SK-N-SH treated with all-trans-retinoic acid at 6 μM for 48 hours (cell line): ENCODE measurements around the gene ZNF536.

Source experiments
- BACH2 ChIP-seq: fragments of 250-450 bp; sonication (Bioruptor Pico); IDR thresholded peaks from 2 replicates; pipeline ENCODE4 v1.9.0; 2021; ENCODE audit warnings: mild to moderate bottlenecking, borderline replicate concordance
- TF ChIP-seq, protein P1 (sequence below): fragments of 250-450 bp; sonication (Bioruptor Pico); IDR thresholded peaks from 2 replicates; pipeline ENCODE4 v1.5.1; 2020; ENCODE audit warnings: low read depth, mild to moderate bottlenecking, moderate library complexity
- TF ChIP-seq, protein P2 (sequence below): fragments of 250-450 bp; sonication (Bioruptor Pico); IDR thresholded peaks from 2 replicates; pipeline ENCODE4 v1.8.0; 2020; ENCODE audit warnings: mild to moderate bottlenecking, moderate library complexity, borderline replicate concordance

DNA sequence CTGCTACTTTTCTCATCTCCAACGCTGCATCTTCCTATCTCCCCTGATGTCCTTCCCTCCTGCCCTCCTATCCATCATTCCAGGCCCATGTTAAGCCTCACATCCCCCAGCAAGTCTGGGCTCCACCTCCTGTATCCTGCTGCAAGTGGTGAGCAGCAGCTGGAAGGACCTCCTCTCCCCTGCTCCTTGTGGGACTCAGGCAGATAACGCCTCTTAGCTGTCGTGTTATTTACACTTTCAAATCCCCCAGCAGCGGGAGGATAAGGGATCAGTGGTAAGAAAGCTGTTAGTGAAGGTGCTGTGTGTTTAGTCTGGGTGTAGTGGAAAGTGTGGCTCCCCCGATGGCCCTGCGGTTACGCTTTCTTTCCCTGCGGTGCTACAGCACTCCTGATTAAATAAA lies 211.9 kb downstream of the ZNF536 start:
- TF ChIP-seq, protein P1, sequence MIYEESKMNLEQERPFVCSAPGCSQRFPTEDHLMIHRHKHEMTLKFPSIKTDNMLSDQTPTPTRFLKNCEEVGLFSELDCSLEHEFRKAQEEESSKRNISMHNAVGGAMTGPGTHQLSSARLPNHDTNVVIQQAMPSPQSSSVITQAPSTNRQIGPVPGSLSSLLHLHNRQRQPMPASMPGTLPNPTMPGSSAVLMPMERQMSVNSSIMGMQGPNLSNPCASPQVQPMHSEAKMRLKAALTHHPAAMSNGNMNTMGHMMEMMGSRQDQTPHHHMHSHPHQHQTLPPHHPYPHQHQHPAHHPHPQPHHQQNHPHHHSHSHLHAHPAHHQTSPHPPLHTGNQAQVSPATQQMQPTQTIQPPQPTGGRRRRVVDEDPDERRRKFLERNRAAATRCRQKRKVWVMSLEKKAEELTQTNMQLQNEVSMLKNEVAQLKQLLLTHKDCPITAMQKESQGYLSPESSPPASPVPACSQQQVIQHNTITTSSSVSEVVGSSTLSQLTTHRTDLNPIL (CRISPR knock-in tag) = no peak
- no peak for TF ChIP-seq BACH2 (CRISPR knock-in tag)
- TF ChIP-seq, protein P2, sequence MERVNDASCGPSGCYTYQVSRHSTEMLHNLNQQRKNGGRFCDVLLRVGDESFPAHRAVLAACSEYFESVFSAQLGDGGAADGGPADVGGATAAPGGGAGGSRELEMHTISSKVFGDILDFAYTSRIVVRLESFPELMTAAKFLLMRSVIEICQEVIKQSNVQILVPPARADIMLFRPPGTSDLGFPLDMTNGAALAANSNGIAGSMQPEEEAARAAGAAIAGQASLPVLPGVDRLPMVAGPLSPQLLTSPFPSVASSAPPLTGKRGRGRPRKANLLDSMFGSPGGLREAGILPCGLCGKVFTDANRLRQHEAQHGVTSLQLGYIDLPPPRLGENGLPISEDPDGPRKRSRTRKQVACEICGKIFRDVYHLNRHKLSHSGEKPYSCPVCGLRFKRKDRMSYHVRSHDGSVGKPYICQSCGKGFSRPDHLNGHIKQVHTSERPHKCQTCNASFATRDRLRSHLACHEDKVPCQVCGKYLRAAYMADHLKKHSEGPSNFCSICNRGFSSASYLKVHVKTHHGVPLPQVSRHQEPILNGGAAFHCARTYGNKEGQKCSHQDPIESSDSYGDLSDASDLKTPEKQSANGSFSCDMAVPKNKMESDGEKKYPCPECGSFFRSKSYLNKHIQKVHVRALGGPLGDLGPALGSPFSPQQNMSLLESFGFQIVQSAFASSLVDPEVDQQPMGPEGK = no peak
